ENCODE data around the gene CNOT4.
"Not testable (repeated sequence)": the region's sequence is repeated elsewhere in the genome, so short reads cannot be mapped to it uniquely, and the experiment has no call there.

- TF ChIP-seq CTCF (IDR thresholded peaks at IDR 0.05; ENCODE audit: insufficient read depth, low read length); POLR2AphosphoS5 (IDR thresholded peaks at IDR 0.05; ENCODE audit: low read depth): not testable (repeated sequence)
Measured at GRCh38 chr7:135445266-135445665, 64.6 kb downstream of the CNOT4 start.
